GM10248 (cell line): ENCODE measurements around the gene RSPH9.
"Not testable (repeated sequence)": the region's sequence is repeated elsewhere in the genome, so short reads cannot be mapped to it uniquely, and the experiment has no call there.

Experiments used
- CTCF ChIA-PET: fragments of 300-600 bp; sonication (Branson Sonifier 250); formaldehyde crosslinking; extraction: SDS; loops from one replicate; lab custom pipeline; 2021; ENCODE audit warnings: antibody characterized with exemption; lab: Yijun Ruan, JAX
- POLR2A ChIA-PET: fragments of 350-650 bp; sonication (Branson Sonifier 250); formaldehyde crosslinking; extraction: SDS; loops from one replicate; lab custom pipeline; 2020; ENCODE audit warnings: antibody characterized with exemption; lab: Yijun Ruan, JAX
- DNase-seq: peaks from one replicate; pipeline ENCODE4 v3.0.0; 2012; ENCODE audit errors: extremely low spot score
- TF ChIP-seq, protein P1 (sequence below): IDR thresholded peaks from 2 replicates; pipeline ENCODE4 v1.5.1; 2012; ENCODE audit warnings: mild to moderate bottlenecking, low read depth; ENCODE audit errors: extremely low read depth, missing control alignments, control extremely low read depth

The RSPH9 gene

DNA sequence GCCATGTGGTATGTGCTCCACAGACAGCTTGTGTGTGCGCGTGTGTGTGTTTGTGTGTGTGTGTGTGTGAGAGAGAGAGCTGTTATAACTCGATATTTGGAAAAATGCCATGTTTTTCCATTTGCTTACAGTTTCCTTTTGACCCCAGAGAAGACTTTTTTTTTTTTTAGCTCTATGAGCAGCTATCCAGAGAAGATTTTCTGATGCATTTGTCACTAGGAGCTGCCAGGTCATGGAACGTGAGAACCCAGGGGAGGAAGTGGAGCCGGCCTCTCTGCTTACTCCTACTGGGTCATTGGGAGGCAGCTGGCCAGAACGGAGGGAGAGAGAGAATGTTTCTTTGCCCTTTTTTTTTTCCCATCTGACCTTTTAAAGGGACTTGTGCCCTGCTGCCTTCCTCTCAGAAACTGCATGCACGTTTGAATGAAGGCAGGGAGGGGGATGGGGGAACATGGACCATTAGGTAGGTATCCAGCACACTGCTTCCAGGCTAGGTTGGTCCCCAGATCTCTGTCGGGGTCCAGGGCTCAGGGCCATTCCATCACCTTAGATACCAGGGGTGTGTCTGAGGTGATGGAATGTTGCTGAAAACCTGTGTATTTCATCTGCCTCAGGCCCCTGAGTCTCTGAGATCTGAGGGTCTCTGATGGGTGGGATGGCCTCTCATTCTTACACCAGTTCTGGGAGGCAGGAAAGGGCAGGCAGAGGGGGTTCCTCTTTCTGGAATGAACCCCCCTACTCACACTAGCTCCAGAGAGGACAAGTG, 53.9 kb downstream of the RSPH9 start:
- POLR2A ChIA-PET = no interaction called here
- CTCF ChIA-PET = interaction anchor here (1.2 kb wide), 1 partner anchor 10 kb away, joined by 3 read pairs; no protein-coding TSS in a partner anchor
- TF ChIP-seq, protein P1, sequence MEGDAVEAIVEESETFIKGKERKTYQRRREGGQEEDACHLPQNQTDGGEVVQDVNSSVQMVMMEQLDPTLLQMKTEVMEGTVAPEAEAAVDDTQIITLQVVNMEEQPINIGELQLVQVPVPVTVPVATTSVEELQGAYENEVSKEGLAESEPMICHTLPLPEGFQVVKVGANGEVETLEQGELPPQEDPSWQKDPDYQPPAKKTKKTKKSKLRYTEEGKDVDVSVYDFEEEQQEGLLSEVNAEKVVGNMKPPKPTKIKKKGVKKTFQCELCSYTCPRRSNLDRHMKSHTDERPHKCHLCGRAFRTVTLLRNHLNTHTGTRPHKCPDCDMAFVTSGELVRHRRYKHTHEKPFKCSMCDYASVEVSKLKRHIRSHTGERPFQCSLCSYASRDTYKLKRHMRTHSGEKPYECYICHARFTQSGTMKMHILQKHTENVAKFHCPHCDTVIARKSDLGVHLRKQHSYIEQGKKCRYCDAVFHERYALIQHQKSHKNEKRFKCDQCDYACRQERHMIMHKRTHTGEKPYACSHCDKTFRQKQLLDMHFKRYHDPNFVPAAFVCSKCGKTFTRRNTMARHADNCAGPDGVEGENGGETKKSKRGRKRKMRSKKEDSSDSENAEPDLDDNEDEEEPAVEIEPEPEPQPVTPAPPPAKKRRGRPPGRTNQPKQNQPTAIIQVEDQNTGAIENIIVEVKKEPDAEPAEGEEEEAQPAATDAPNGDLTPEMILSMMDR = no peak
- DNase-seq = no peak

DNA sequence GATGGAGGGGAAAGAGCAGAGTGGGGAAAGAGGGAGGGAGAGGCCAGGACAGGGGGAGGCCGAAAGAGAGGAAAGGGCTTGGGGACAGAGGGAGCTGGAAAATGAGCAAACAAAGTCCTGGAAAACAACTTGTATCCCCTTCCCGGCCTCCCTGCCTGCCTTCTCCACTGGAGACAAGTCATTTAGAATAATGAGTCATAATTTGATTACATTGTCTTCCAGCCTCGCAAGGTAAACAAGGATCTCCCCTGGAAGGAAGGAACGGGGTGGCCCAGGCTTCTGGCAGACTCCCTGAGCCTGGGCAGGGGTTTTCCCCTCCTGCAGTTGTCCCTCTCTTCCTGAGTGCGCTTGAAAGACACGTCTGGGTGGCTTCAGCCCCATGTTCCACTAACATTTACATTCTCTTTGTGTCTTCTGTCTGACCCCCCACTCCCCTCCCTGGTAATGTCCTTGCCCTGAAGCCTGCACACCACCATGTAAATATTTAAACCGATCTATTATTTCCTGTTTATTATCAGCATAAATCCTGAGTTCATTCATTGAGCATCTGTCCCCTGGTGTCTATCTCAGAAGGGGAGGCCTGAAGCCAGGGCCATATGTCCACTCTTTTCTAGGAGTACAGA, 54.8 kb downstream of the RSPH9 start:
- no peak for DNase-seq
- ChIA-PET CTCF (interaction anchor here (1.2 to 2.4 kb wide), 2 partner anchors 9 to 10 kb away, joined by 3 to 7 read pairs; no protein-coding TSS in a partner anchor), POLR2A (no interaction called here)
- TF ChIP-seq, protein P1 = no peak

DNA sequence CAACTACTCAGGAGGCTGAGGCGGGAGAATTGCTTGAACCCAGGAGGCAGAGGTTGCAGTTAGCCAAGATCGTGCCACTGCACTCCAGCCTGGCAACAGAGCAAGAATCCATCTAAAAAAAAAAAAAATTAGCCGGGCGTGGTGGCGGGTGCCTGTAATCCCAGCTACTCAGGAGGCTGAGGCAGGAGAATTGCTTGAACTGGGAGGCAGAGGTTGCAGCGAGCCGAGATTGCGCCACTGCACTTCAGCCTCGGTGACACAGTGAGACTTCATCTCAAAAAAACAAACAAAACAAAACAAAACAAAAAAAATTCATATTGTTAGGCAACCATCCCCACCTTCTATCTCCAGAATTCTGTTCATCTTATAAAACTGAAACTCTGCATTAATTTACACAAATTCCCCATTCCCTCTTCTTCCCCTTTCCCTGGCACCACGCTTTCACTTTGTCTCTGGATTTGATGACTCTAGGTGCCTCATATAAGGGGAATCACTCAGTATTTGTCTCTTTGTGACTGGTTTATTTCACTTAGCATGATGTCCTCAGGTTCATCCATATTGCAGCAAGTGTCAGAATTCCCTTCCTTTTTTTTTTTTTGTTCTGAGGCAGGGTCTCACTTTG, 56.2 kb downstream of the RSPH9 start:
- DNase-seq = not testable (repeated sequence)
- CTCF ChIA-PET = interaction anchor here (1.0 to 2.4 kb wide), 2 partner anchors 10 to 34 kb away, joined by 4 to 7 read pairs; no protein-coding TSS in a partner anchor
- POLR2A ChIA-PET = interaction anchor here (0.7 kb wide), 1 partner anchor 13 kb away, joined by 3 read pairs; no protein-coding TSS in a partner anchor

DNA sequence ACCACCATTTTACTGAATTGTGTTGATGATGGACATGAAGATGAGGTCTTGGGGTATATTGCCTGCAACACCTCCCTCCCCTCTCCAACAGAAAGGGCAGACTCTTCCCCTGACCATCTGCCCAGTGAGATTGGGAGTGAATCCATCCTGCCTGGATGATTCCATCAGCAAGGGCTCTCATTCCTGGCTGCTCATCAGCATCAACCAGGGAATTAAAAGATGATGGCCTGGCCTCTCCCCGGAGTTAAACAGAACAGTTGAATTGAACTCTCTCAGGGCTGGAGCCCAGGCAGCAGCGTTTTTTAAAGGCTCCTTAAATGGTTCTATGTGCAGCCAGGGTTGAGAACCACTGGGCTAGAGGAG, 57.3 kb downstream of the RSPH9 start:
- TF ChIP-seq, protein P1 = no peak
- POLR2A ChIA-PET = no interaction called here
- CTCF ChIA-PET = no interaction called here
- DNase-seq = no peak

DNA sequence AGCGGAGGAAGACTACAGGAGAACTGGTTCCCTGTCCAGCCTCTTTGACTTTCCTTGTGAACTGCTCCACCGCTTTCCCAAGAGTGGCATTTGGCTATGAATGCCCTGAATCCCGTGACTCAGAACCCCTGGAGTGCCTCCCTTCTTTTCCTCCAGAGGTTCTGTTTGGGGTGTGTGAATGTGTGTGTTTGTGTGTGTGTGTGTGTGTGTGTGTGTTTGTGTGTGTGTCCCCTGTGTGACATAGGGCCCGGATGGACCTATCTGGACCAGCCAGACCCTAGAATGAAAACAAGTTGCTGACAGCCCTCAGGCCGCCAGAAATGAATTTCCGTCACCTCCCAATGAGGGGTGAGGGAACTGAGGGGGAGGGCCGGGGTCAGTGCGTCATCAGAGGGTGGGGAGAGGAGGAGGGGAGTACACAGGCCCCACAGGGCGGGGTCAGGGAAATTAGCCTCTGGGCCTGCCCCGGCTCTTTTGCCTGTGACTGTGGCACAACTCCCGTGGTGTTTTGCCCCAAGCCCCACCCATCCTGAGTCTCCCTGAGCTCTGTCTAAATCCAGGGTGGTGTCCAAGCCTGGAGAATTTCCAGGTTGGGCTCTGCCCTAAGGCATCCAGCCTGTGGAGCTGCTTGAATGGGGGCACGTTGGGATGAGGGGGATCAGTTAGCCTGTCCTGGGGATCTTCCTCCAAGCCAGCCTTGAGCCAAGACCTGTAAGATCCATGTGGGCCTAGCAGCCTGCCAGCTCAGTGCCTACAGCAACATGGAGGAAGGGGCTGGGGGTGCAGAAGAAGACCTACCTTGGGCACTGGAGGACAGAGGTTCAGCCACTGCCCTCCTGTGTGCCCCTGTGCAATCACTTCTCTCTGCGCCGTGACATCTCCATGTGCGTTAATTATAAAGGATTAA, 58.0 kb downstream of the RSPH9 start:
- TF ChIP-seq, protein P1 = no peak
- peak; percentile 58 for DNase-seq
- POLR2A ChIA-PET = no interaction called here
- CTCF ChIA-PET = interaction anchor here (0.7 to 4.4 kb wide), 4 partner anchors 8 to 371 kb away, joined by 3 to 21 read pairs (median 3); no protein-coding TSS in a partner anchor

DNA sequence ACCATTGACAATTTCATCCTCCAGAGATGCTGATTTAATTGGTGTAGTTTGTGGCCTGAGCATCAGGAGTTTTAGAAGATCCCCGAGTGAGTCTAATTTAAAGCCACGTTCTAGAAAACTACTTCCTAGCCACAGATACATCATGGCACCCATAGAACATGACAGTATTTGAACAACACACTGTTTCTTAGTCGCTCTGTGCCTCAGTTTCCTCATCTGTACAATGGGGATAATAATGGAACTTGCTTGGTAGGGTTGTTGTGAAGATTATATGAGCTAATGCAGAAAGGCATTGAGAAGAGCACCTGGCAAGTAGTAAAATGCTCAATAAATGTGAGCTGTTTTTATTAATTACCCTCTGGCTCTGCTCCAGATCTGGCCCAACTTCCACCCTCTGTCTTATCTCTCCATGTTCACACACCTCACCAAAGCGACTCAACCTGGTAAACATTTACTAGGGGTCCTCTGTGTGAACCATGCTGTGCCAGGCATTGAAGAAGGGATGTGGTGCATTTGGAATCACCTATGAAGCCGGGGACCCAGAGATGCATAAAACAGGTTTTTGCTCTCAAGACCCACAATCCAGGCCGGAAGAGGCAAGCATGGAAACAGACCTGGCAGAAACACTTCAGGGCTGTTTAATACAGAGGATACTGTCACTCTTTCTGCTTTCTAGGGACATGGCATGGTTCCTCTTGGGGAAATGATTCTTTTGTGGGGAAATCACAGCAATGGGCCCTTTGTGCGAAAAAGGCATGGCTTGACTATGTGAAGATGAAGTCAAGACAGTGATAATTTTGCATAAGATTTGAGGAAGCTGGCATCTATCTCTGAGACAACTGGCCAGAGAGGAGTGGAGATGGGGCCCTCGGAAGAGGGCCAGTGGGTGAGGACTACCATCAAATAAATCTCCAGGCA, 58.9 kb downstream of the RSPH9 start:
- TF ChIP-seq, protein P1 = no peak
- ChIA-PET CTCF (interaction anchor here (0.7 to 4.4 kb wide), 5 partner anchors 9 to 370 kb away, joined by 3 to 21 read pairs (median 3); no protein-coding TSS in a partner anchor), POLR2A (interaction anchor here (1.9 kb wide), 1 partner anchor 11 kb away, joined by 7 read pairs; no protein-coding TSS in a partner anchor)
- DNase-seq = no peak
